NCI-H82 (cell line): ENCODE measurements around the gene EHBP1.

Experiments
- DNase-seq: peaks from one replicate; lab custom pipeline; 2025; lab: John Stamatoyannopoulos, UW

The EHBP1 gene

GRCh38 chr2:62884514-62884913 lies 179.0 kb downstream of the EHBP1 start:
- DNase-seq: no peak

- no peak for DNase-seq
Observed at GRCh38 chr2:62894966-62895631, 189.6 kb downstream of the EHBP1 start.

GRCh38 chr2:62895632-62896009 lies 190.1 kb downstream of the EHBP1 start:
- DNase-seq: no peak

GRCh38 chr2:62897187-62897827 lies 191.8 kb downstream of the EHBP1 start:
- DNase-seq: no peak

- no peak for DNase-seq
Observed at GRCh38 chr2:62904344-62904743, 198.8 kb downstream of the EHBP1 start.

GRCh38 chr2:62908145-62908544 lies 202.6 kb downstream of the EHBP1 start:
- DNase-seq: no peak

DNA sequence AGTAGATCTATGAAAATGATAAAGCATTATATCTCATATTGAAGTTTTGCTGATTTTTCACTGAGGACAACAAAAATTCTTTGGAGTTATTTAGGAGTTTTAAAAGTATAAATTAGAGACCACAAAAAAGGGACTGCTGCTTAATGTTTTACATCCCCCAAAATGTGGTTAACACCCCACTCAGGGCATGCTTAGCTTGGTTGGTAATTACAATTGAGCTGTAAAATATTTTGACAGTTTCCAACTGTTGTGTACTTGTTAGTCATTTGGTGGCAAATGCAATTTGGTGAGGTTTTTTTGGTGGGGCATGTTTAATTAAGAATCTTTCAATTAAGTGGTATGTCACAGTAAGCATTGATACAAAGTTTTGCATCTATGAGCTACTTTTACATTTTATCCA lies 207.8 kb downstream of the EHBP1 start:
- DNase-seq: no peak

- no peak for DNase-seq
Observed at GRCh38 chr2:62919041-62919440, 213.5 kb downstream of the EHBP1 start.

- no peak for DNase-seq
Observed at GRCh38 chr2:62920070-62920469, 214.6 kb downstream of the EHBP1 start.

DNA sequence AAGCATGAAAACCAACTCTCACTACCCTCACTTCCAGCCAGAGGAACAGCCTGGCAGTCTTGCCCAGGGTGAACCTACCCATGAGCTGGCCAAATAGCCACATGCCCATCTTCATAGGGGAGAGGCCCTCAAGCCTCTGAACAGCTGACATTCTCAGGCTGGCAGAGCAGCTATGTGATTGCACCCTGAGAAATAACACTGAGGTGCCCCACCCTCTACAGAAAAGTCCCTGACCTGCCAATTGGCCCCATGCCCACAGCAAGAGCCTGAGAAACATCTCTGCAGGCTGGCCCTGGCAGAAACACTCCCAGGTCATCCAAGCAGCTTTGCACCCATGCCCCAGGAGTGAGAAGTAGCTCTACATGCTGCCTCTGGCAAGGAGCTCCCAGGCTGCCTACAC lies 217.7 kb downstream of the EHBP1 start:
- DNase-seq: no peak

DNA sequence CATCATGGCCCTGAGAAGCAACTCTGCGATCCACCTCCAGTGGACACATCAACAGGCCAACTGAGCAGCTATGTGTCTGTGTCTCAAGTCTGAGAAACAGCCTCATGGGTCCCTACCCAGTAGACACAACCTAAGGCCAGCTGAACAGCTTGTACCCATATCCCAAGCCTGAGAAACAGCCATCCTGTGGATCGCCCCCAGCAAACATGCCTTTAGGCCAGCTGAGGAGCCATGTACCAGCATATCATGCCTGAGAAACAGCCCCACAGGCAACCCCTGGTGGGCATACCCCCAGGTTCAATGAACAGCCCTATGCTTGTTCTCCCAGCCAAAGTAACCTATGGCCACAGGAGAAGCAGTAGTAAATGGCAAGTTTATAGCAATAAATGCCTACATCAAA lies 218.4 kb downstream of the EHBP1 start:
- no peak for DNase-seq

- no peak for DNase-seq
Observed at GRCh38 chr2:62928015-62928414, 222.5 kb downstream of the EHBP1 start.

DNA sequence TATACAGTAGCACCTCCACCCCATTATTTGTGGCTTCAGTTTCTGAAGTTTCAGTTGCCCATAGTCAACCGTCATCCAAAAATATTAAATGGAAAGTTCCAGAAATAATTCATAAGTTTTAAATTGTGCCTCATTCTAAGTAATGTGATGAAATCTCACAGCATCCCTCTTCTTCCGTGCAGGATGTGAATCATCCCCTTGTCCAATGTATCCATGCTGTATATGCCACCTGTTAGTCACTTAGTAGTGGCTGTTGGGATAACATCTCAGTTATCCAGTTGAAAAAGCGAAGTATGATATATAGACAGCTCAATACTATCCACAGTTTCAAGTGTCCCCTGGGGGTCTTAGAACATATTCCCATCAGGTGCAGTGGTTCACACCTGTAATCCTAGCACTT lies 226.0 kb downstream of the EHBP1 start:
- no peak for DNase-seq

DNA sequence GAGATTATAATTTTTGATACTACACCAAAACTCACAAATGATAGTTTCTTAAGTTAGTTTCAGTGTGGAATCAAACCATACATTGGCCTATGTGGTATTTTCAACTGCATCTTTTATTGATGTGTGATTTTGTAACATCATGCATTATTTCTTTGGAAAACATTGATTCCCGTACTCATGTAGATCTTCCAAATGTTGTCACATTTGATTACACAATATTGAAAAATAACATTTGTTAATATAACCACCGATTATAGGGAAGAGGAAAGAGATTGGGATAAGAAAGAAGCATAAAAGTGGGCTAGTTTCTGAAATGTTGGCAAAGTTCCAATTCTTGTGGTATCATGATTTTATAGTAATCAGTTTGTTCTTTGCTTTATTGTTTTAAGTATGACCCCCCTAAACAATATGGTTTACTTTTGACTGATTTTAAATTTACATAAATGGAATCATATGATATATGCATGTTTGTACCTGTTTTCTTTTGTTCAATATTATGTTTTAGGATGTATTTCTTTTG lies 227.9 kb downstream of the EHBP1 start:
- no peak for DNase-seq

DNA sequence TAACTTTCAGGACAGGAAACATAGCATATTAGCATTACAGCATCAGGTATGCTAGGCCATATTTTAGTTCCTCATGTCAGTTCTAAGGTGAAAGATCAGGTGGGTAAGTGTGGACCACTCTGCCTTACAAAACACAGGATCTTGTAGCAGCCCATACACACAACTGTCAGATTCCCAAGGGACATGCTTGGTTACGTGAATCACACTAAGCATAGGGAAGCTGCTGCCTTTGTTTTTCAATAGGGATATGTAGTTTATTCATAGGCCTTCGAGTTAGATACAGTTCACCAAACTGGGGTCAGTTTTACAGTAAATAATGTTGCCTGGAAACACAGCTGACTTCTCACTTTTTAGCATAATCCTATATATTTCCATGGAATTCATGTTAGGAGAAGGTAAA lies 229.0 kb downstream of the EHBP1 start:
- no peak for DNase-seq

DNA sequence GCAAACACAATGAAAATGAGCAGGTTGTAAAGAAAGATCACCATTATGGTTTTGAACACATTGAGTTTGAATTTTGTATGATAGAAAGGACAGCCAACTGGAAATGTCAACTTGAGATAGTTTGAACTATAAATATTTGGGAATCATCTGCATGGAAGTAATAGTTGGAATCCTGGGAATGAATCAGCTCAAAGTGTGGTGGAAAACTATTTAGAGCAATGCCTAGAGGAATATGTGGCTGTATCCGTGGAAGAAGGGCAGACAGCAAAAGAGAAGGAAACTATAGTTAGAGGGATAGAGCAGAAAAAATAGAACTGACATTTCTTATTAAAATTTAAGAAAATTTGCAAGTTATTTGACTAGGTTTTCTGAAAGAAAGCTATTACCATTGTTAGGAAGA lies 232.6 kb downstream of the EHBP1 start:
- no peak for DNase-seq

DNA sequence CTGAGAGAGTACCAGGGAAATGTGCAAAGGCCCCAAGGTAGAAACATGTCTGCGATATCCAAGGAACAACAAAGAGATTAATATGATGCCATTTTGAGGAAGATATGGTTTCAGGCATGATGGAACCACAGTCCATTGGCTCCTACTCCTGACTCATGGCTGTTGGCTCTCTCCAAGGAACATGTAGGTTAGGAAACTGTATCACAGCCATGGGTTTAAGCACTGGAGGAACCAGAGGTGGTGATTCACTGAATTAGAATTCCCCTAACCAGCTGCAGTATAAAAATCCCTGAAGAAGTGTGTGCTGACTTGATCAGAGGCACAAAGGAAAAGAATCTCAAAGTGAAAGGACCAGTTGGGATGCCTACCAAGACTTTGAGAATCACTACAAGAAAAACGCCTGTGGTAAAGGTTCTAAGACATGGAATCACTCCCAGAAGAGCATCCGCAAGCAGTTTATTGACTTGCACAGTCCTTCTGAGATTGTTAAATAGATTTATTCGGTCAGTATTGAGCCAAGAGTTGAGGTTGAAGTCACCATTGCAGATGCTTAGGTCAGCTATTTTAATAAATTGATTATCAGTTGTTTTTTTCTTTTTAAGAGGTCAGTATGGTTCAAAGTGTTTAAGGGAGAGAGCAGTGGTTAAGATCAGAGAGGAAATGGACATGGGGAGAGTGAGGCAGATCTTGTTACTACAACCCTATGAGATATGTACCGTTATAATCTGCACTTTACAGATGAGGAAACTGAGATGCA lies 234.4 kb downstream of the EHBP1 start:
- no peak for DNase-seq

- no peak for DNase-seq
Observed at GRCh38 chr2:62940697-62941096, 235.2 kb downstream of the EHBP1 start.

DNA sequence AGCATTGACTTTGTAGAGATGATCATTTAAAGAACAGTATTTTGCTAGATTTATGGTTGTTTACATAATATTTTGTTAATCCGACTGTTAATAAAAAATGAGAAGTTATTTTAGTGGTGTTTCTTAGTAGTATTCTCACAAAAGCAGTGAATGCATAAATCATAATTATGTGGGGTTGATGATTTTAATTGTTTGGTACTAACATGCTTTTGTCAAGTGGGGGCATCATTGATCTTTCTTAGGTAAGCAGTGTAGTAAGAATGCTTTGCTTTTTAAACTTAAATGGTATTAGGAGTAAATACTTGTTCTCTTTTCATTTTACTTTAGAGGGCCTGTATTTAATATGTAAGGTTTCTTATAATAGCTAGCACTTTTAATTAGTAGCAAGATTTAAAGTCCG lies 235.9 kb downstream of the EHBP1 start:
- peak; percentile 4 for DNase-seq

- no peak for DNase-seq
Observed at GRCh38 chr2:62944362-62944761, 238.8 kb downstream of the EHBP1 start.

GRCh38 chr2:62947403-62947802 lies 241.9 kb downstream of the EHBP1 start:
- DNase-seq: no peak

DNA sequence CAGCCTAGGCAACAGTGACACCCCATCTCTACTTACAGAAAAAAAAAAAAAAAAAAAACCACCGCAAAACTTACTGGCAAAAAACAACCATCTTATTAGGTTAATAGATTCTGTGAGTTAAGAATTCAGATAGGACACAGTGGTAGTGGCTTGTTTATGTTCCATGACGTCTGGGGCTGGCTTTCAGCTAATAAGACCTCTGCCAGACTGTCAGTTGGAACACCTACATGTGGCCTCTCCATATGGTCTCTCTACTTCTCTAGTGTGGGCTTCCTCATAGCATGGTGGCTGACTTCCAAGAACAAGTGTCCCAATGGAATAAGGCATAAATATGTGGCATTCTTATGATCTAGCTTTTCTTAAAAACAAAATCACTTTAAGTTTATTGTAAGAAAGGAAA lies 251.1 kb downstream of the EHBP1 start:
- peak; percentile 45 for DNase-seq

DNA sequence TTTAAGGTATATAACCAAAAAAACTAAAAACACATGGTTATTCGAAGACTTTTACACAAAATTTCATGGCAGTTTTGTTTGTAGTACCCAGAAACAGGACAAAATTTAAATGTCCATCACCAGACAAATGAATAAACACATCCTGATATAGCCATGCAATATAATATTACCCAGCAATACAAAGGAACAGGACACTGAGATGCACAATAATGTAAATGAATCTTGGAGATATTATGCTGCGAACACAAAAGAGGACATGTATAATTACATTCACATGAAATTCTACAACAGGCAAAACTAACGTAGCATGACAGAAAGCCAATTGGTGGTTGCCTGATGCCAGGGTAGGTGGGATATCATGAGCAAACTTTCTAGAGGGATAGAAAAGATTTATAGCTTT lies 252.7 kb downstream of the EHBP1 start:
- DNase-seq: no peak
